Kidney glomerular epithelial cell (primary cell): ENCODE measurements around the gene KCND3.

Source experiments
- DNase-seq: peaks from one replicate; lab custom pipeline; 2025; lab: John Stamatoyannopoulos, UW

Gene KCND3

GRCh38 chr1:111776391-111776790, 213.1 kb downstream of the KCND3 start:
- DNase-seq: no peak

GRCh38 chr1:111775966-111776365, 213.5 kb downstream of the KCND3 start:
- DNase-seq: no peak

- no peak for DNase-seq
These were observed 218.6 kb downstream of the KCND3 start for GRCh38 chr1:111770916-111771315.

- peak; percentile 58 for DNase-seq
These were observed 219.8 kb downstream of the KCND3 start for GRCh38 chr1:111769517-111770146.

- peak; percentile 12 for DNase-seq
These were observed 220.8 kb downstream of the KCND3 start for GRCh38 chr1:111768625-111769024.

- no peak for DNase-seq
These were observed 221.4 kb downstream of the KCND3 start for GRCh38 chr1:111768023-111768422.

- DNase-seq: no peak
These were observed 227.1 kb downstream of the KCND3 start for GRCh38 chr1:111762332-111762731.

- no peak for DNase-seq
These were observed 227.8 kb downstream of the KCND3 start for GRCh38 chr1:111761717-111762116.

GRCh38 chr1:111758373-111758772, 231.1 kb downstream of the KCND3 start:
- no peak for DNase-seq

- DNase-seq: no peak
These were observed 233.3 kb downstream of the KCND3 start for GRCh38 chr1:111756124-111756513.

GRCh38 chr1:111755331-111756123, 233.9 kb downstream of the KCND3 start, which contains the start of gene DDX20:
DDX20 (plus strand) TSS chr1:111755901; CDS start chr1:111755925, 24 bp downstream.
- DNase-seq: peak; percentile 96

GRCh38 chr1:111754984-111755330, 234.5 kb downstream of the KCND3 start:
- peak; percentile 64 for DNase-seq

- DNase-seq: no peak
These were observed 237.4 kb downstream of the KCND3 start for GRCh38 chr1:111751906-111752575.

- DNase-seq: no peak
These were observed 238.6 kb downstream of the KCND3 start for GRCh38 chr1:111750856-111751255.

GRCh38 chr1:111749628-111750027, 239.8 kb downstream of the KCND3 start:
- DNase-seq: no peak

- no peak for DNase-seq
These were observed 241.5 kb downstream of the KCND3 start for GRCh38 chr1:111747947-111748346.

- peak; percentile 33 for DNase-seq
These were observed 242.2 kb downstream of the KCND3 start for GRCh38 chr1:111747282-111747734.

GRCh38 chr1:111746614-111746999, 242.9 kb downstream of the KCND3 start:
- DNase-seq: no peak

GRCh38 chr1:111745675-111746613, 243.5 kb downstream of the KCND3 start:
- no peak for DNase-seq

- peak; percentile 14 for DNase-seq
These were observed 245.8 kb downstream of the KCND3 start for GRCh38 chr1:111743679-111744101.

- DNase-seq: no peak
These were observed 246.4 kb downstream of the KCND3 start for GRCh38 chr1:111742938-111743549.
